ENCODE measurements around the gene IGFBP7.

GRCh38 chr4:57085278-57085677 lies 24.9 kb downstream of the IGFBP7 start:
- TF ChIP-seq, protein P1, sequence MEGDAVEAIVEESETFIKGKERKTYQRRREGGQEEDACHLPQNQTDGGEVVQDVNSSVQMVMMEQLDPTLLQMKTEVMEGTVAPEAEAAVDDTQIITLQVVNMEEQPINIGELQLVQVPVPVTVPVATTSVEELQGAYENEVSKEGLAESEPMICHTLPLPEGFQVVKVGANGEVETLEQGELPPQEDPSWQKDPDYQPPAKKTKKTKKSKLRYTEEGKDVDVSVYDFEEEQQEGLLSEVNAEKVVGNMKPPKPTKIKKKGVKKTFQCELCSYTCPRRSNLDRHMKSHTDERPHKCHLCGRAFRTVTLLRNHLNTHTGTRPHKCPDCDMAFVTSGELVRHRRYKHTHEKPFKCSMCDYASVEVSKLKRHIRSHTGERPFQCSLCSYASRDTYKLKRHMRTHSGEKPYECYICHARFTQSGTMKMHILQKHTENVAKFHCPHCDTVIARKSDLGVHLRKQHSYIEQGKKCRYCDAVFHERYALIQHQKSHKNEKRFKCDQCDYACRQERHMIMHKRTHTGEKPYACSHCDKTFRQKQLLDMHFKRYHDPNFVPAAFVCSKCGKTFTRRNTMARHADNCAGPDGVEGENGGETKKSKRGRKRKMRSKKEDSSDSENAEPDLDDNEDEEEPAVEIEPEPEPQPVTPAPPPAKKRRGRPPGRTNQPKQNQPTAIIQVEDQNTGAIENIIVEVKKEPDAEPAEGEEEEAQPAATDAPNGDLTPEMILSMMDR (IDR thresholded peaks at IDR 0.05) = no peak
- TF ChIP-seq POLR2AphosphoS5 (IDR thresholded peaks at IDR 0.05) = no peak
- TF ChIP-seq EP300 (IDR thresholded peaks at IDR 0.05) = no peak
